Measurements from ENCODE around the gene SMPD1.

SMPD1 gene

GRCh38 chr11:6389905-6390717 lies at the start of gene SMPD1:
SMPD1 (plus strand) TSS chr11:6390474; CDS start chr11:6390599, 125 bp downstream.
- peak; percentile 94 for DNase-seq (ENCODE audit: low spot score)

- DNase-seq (ENCODE audit: low spot score) = no peak
These were observed 44.9 kb upstream of the SMPD1 start for GRCh38 chr11:6345366-6345765.

GRCh38 chr11:6350043-6350442 lies 40.2 kb upstream of the SMPD1 start:
- no peak for DNase-seq (ENCODE audit: low spot score)

- no peak for DNase-seq (ENCODE audit: low spot score)
These were observed 39.8 kb upstream of the SMPD1 start for GRCh38 chr11:6350486-6350885.

GRCh38 chr11:6351782-6352382 lies 38.4 kb upstream of the SMPD1 start:
- DNase-seq (ENCODE audit: low spot score) = no peak

GRCh38 chr11:6353367-6353987 lies 36.8 kb upstream of the SMPD1 start:
- DNase-seq (ENCODE audit: low spot score) = peak; percentile 58

GRCh38 chr11:6354651-6355485 lies 35.4 kb upstream of the SMPD1 start:
- DNase-seq (ENCODE audit: low spot score) = no peak

GRCh38 chr11:6356503-6357055 lies 33.7 kb upstream of the SMPD1 start:
- DNase-seq (ENCODE audit: low spot score) = no peak

- DNase-seq (ENCODE audit: low spot score) = peak; percentile 89
These were observed 33.1 kb upstream of the SMPD1 start for GRCh38 chr11:6357222-6357621.

GRCh38 chr11:6360183-6360582 lies 30.1 kb upstream of the SMPD1 start:
- DNase-seq (ENCODE audit: low spot score) = no peak

- DNase-seq (ENCODE audit: low spot score) = no peak
These were observed 27.9 kb upstream of the SMPD1 start for GRCh38 chr11:6362185-6362872.

- peak; percentile 91 for DNase-seq (ENCODE audit: low spot score)
These were observed 27.2 kb upstream of the SMPD1 start for GRCh38 chr11:6362873-6363678.

- DNase-seq (ENCODE audit: low spot score) = no peak
These were observed 24.6 kb upstream of the SMPD1 start for GRCh38 chr11:6365659-6366058.

- no peak for DNase-seq (ENCODE audit: low spot score)
These were observed 18.4 kb upstream of the SMPD1 start for GRCh38 chr11:6371825-6372224.

GRCh38 chr11:6377902-6378639 lies 12.2 kb upstream of the SMPD1 start:
- no peak for DNase-seq (ENCODE audit: low spot score)

- DNase-seq (ENCODE audit: low spot score) = no peak
These were observed 11.7 kb upstream of the SMPD1 start for GRCh38 chr11:6378640-6378989.

- DNase-seq (ENCODE audit: low spot score) = no peak
These were observed 5.1 kb upstream of the SMPD1 start for GRCh38 chr11:6385046-6385777.

- DNase-seq (ENCODE audit: low spot score) = no peak
These were observed 2.3 kb upstream of the SMPD1 start for GRCh38 chr11:6387811-6388599.

Data from AG08395 (cell line).